ENCODE results near the gene PIM1. TPM values are rescaled to one million over a fixed set of nuclear protein-coding genes. Genes with fewer than 3 reads are reported as not detected.
A peak's percentile ranks its signal among the peaks of the same experiment; 100 is the strongest.

PIM1 gene
- polyA plus RNA-seq = 100 to 1,000 TPM; 174 to 178 TPM

- 0 to 1% methylated on average over 45 to 90 of the region's 90 CpGs for WGBS, 2 donors
- Histone ChIP-seq H3K4me1 (ENCODE audit: control insufficient read depth in 2 of 2, insufficient read depth in 2 of 2, low read length in 1 of 2) (no peaks in the 10 kb centered on the region), H3K36me3 (ENCODE audit: control insufficient read depth in 2 of 2, insufficient read depth in 2 of 2, low read length in 1 of 2) (peaks cover 16 to 20% of the 10 kb centered on the region in 2 donors), H3K9me3 (ENCODE audit: control insufficient read depth in 2 of 2, insufficient read depth in 1 of 2, low read depth in 1 of 2, low read length in 1 of 2) (no peaks in the 10 kb centered on the region), H3K27ac (ENCODE audit: low read depth in 2 of 2, low read length in 1 of 2) (peak within 1 kb of the TSS; percentile 96 to 98), H3K4me3 (ENCODE audit: low read depth in 1 of 2, low read length in 2 of 2) (peak within 1 kb of the TSS; percentile 93 to 99), H3K27me3 (ENCODE audit: control insufficient read depth in 1 of 2, insufficient read depth in 2 of 2, low read length in 2 of 2) (no peaks in the 10 kb centered on the region)
Measured at GRCh38 chr6:37169496-37170272, at the start of gene PIM1. Gene PIM1, plus strand, starts transcription at chr6:37170152. Its CDS starts 424 bp downstream, at chr6:37170576.

- Histone ChIP-seq H3K9me3 (ENCODE audit: control insufficient read depth in 2 of 2, insufficient read depth in 1 of 2, low read depth in 1 of 2, low read length in 1 of 2) (no peaks in the 10 kb centered on the region), H3K27me3 (ENCODE audit: control insufficient read depth in 1 of 2, insufficient read depth in 2 of 2, low read length in 2 of 2) (no peaks in the 10 kb centered on the region), H3K36me3 (ENCODE audit: control insufficient read depth in 2 of 2, insufficient read depth in 2 of 2, low read length in 1 of 2) (no peaks in the 10 kb centered on the region), H3K27ac (ENCODE audit: low read depth in 2 of 2, low read length in 1 of 2) (no peak overlapping the region), H3K4me1 (ENCODE audit: control insufficient read depth in 2 of 2, insufficient read depth in 2 of 2, low read length in 1 of 2) (no peaks in the 10 kb centered on the region), H3K4me3 (ENCODE audit: low read depth in 1 of 2, low read length in 2 of 2) (no peak overlapping the region)
- WGBS, 2 donors = 95 to 97% methylated on average over 4 of the region's 4 CpGs
Measured at GRCh38 chr6:37121556-37121955, 48.4 kb upstream of the PIM1 start.

- H3K9me3 ChIP-seq (ENCODE audit: control insufficient read depth in 2 of 2, insufficient read depth in 1 of 2, low read depth in 1 of 2, low read length in 1 of 2) = no peaks in the 10 kb centered on the region
- WGBS, 2 donors = 95 to 96% methylated on average over 5 of the region's 5 CpGs
- no peak overlapping the region for H3K4me3 ChIP-seq (ENCODE audit: low read depth in 1 of 2, low read length in 2 of 2)
- H3K36me3 ChIP-seq (ENCODE audit: control insufficient read depth in 2 of 2, insufficient read depth in 2 of 2, low read length in 1 of 2) = no peaks in the 10 kb centered on the region
- H3K4me1 ChIP-seq (ENCODE audit: control insufficient read depth in 2 of 2, insufficient read depth in 2 of 2, low read length in 1 of 2) = no peaks in the 10 kb centered on the region
- no peak overlapping the region for H3K27ac ChIP-seq (ENCODE audit: low read depth in 2 of 2, low read length in 1 of 2)
- no peaks in the 10 kb centered on the region for H3K27me3 ChIP-seq (ENCODE audit: control insufficient read depth in 1 of 2, insufficient read depth in 2 of 2, low read length in 2 of 2)
Measured at GRCh38 chr6:37122861-37123260, 47.1 kb upstream of the PIM1 start.

- Histone ChIP-seq H3K4me3 (ENCODE audit: low read depth in 1 of 2, low read length in 2 of 2) (no peak overlapping the region), H3K27me3 (ENCODE audit: control insufficient read depth in 1 of 2, insufficient read depth in 2 of 2, low read length in 2 of 2) (no peaks in the 10 kb centered on the region)
- WGBS, 2 donors = 94 to 96% methylated on average over 14 to 15 of the region's 15 CpGs
Measured at GRCh38 chr6:37123957-37124729, 45.8 kb upstream of the PIM1 start.

GRCh38 chr6:37125774-37126492 lies 44.0 kb upstream of the PIM1 start:
- Histone ChIP-seq H3K4me3 (ENCODE audit: low read depth in 1 of 2, low read length in 2 of 2) (no peak overlapping the region), H3K27ac (ENCODE audit: low read depth in 2 of 2, low read length in 1 of 2) (no peak overlapping the region), H3K4me1 (ENCODE audit: control insufficient read depth in 2 of 2, insufficient read depth in 2 of 2, low read length in 1 of 2) (no peaks in the 10 kb centered on the region), H3K36me3 (ENCODE audit: control insufficient read depth in 2 of 2, insufficient read depth in 2 of 2, low read length in 1 of 2) (no peaks in the 10 kb centered on the region), H3K27me3 (ENCODE audit: control insufficient read depth in 1 of 2, insufficient read depth in 2 of 2, low read length in 2 of 2) (no peaks in the 10 kb centered on the region), H3K9me3 (ENCODE audit: control insufficient read depth in 2 of 2, insufficient read depth in 1 of 2, low read depth in 1 of 2, low read length in 1 of 2) (no peaks in the 10 kb centered on the region)
- 44 to 50% methylated on average over 20 of the region's 20 CpGs for WGBS, 2 donors

More at GRCh38 chr6:37123957-37124729, 45.8 kb upstream of the PIM1 start:
- Histone ChIP-seq H3K27ac (ENCODE audit: low read depth in 2 of 2, low read length in 1 of 2) (no peak overlapping the region), H3K9me3 (ENCODE audit: control insufficient read depth in 2 of 2, insufficient read depth in 1 of 2, low read depth in 1 of 2, low read length in 1 of 2) (no peaks in the 10 kb centered on the region), H3K4me1 (ENCODE audit: control insufficient read depth in 2 of 2, insufficient read depth in 2 of 2, low read length in 1 of 2) (no peaks in the 10 kb centered on the region), H3K36me3 (ENCODE audit: control insufficient read depth in 2 of 2, insufficient read depth in 2 of 2, low read length in 1 of 2) (no peaks in the 10 kb centered on the region)

DNA sequence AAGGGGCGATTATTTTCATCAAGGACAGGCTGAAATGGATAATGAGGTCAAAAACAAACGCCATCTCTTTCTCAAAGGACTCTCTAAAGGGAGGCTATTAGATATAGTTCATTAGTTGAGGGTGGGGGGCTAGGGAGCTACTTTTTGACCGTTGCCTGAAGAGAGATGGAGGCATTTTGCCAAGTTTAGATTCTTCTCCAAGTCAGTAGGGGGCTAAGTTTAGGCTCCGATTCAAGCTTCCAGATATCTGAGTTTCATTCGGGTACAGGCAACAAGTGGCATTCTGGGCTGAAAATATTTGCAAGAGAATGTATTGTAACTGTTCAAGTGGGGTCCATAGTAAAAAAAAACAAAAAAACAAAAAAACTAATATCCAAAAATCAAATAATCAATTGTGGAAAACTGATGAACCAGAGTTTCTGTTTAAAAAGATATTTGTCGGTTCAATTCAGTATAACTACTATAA lies 43.4 kb upstream of the PIM1 start:
- Histone ChIP-seq H3K27me3 (ENCODE audit: control insufficient read depth in 1 of 2, insufficient read depth in 2 of 2, low read length in 2 of 2) (no peaks in the 10 kb centered on the region), H3K4me1 (ENCODE audit: control insufficient read depth in 2 of 2, insufficient read depth in 2 of 2, low read length in 1 of 2) (peaks cover 0 to 3% of the 10 kb centered on the region in 2 donors), H3K36me3 (ENCODE audit: control insufficient read depth in 2 of 2, insufficient read depth in 2 of 2, low read length in 1 of 2) (no peaks in the 10 kb centered on the region), H3K4me3 (ENCODE audit: low read depth in 1 of 2, low read length in 2 of 2) (no peak overlapping the region), H3K27ac (ENCODE audit: low read depth in 2 of 2, low read length in 1 of 2) (no peak overlapping the region), H3K9me3 (ENCODE audit: control insufficient read depth in 2 of 2, insufficient read depth in 1 of 2, low read depth in 1 of 2, low read length in 1 of 2) (no peaks in the 10 kb centered on the region)
- whole genome bisulfite sequencing, 2 donors = 69% methylated on average over 6 of the region's 6 CpGs

GRCh38 chr6:37126961-37127616 lies 42.9 kb upstream of the PIM1 start:
- Histone ChIP-seq H3K4me1 (ENCODE audit: control insufficient read depth in 2 of 2, insufficient read depth in 2 of 2, low read length in 1 of 2) (peaks cover 0 to 4% of the 10 kb centered on the region in 2 donors), H3K27me3 (ENCODE audit: control insufficient read depth in 1 of 2, insufficient read depth in 2 of 2, low read length in 2 of 2) (no peaks in the 10 kb centered on the region), H3K36me3 (ENCODE audit: control insufficient read depth in 2 of 2, insufficient read depth in 2 of 2, low read length in 1 of 2) (no peaks in the 10 kb centered on the region), H3K27ac (ENCODE audit: low read depth in 2 of 2, low read length in 1 of 2) (no peak overlapping the region), H3K9me3 (ENCODE audit: control insufficient read depth in 2 of 2, insufficient read depth in 1 of 2, low read depth in 1 of 2, low read length in 1 of 2) (no peaks in the 10 kb centered on the region), H3K4me3 (ENCODE audit: low read depth in 1 of 2, low read length in 2 of 2) (no peak overlapping the region)
- 42 to 63% methylated on average over 1 of the region's 1 CpG for WGBS, 2 donors

GRCh38 chr6:37127961-37128862 lies 41.7 kb upstream of the PIM1 start:
- H3K27ac ChIP-seq (ENCODE audit: low read depth in 2 of 2, low read length in 1 of 2) = no peak overlapping the region
- WGBS, 2 donors = 76 to 80% methylated on average over 8 of the region's 8 CpGs

More at GRCh38 chr6:37127961-37128862, 41.7 kb upstream of the PIM1 start:
- H3K4me3 ChIP-seq (ENCODE audit: low read depth in 1 of 2, low read length in 2 of 2) = no peak overlapping the region
- H3K36me3 ChIP-seq (ENCODE audit: control insufficient read depth in 2 of 2, insufficient read depth in 2 of 2, low read length in 1 of 2) = no peaks in the 10 kb centered on the region
- peaks cover 0 to 4% of the 10 kb centered on the region in 2 donors for H3K4me1 ChIP-seq (ENCODE audit: control insufficient read depth in 2 of 2, insufficient read depth in 2 of 2, low read length in 1 of 2)
- H3K27me3 ChIP-seq (ENCODE audit: control insufficient read depth in 1 of 2, insufficient read depth in 2 of 2, low read length in 2 of 2) = no peaks in the 10 kb centered on the region
- H3K9me3 ChIP-seq (ENCODE audit: control insufficient read depth in 2 of 2, insufficient read depth in 1 of 2, low read depth in 1 of 2, low read length in 1 of 2) = no peaks in the 10 kb centered on the region
